OCI-LY7 (cell line): Measurements from ENCODE around the gene CHD2. TPM values are rescaled to one million over a fixed set of nuclear protein-coding genes. Genes with fewer than 3 reads are reported as not detected.

Source experiments
- BruUV-seq: library from RNA; stranded (reverse); fragments of 400-500 nt; replicated peaks from 2 replicates; lab custom pipeline; 2021; lab: Mats Ljungman, UMichigan
- CTCF ChIA-PET: fragments of 300-600 bp; sonication (Branson Sonifier 250); formaldehyde crosslinking; loops from one replicate; lab custom pipeline; 2022; ENCODE audit warnings: antibody characterized with exemption; ENCODE audit not compliant: unreplicated experiment; lab: Charles Lee
- POLR2A ChIA-PET: fragments of 300-600 bp; sonication (Branson Sonifier 250); formaldehyde crosslinking; loops from one replicate; lab custom pipeline; 2022; ENCODE audit warnings: antibody characterized with exemption; lab: Charles Lee
- DNase-seq: peaks from one replicate; pipeline ENCODE4 v3.0.0-alpha.2; 2015; ENCODE audit warnings: low spot score
- H2AFZ ChIP-seq: fragments of 200-600 bp; sonication (generic), shearing (Covaris generic); 2 replicates; pipeline ENCODE4 v1.6.1; 2014; ENCODE audit warnings: mild to moderate bottlenecking, antibody characterized with exemption, low read length, moderate library complexity
- H3K27ac ChIP-seq: fragments of 200-600 bp; sonication (generic); 2 replicates; pipeline ENCODE4 v1.5.1; 2014; ENCODE audit warnings: mixed run types, low read depth, mild to moderate bottlenecking, moderate library complexity, low read length, inconsistent platforms; ENCODE audit not compliant: poor library complexity, severe bottlenecking
- H3K36me3 ChIP-seq: fragments of 200-600 bp; sonication (generic); 2 replicates; pipeline ENCODE4 v1.6.1; 2014; ENCODE audit warnings: mild to moderate bottlenecking, antibody characterized with exemption, low read length, moderate library complexity, mixed read lengths; ENCODE audit not compliant: insufficient read depth
- H3K4me1 ChIP-seq: fragments of 200-600 bp; sonication (generic); 2 replicates; pipeline ENCODE4 v1.5.1; 2014; ENCODE audit warnings: mild to moderate bottlenecking, low read length; ENCODE audit not compliant: insufficient read depth, poor library complexity, severe bottlenecking
- H3K4me2 ChIP-seq: fragments of 200-600 bp; sonication (generic); 2 replicates; pipeline ENCODE4 v1.6.1; 2014; ENCODE audit warnings: mild to moderate bottlenecking, low read length
- H3K4me3 ChIP-seq: fragments of 200-600 bp; sonication (generic); 2 replicates; pipeline ENCODE4 v1.5.1; 2014; ENCODE audit warnings: mild to moderate bottlenecking, low read depth, low read length; ENCODE audit not compliant: poor library complexity, severe bottlenecking
- H3K79me2 ChIP-seq: fragments of 200-600 bp; sonication (generic); 2 replicates; pipeline ENCODE4 v1.6.1; 2016; ENCODE audit warnings: low read depth, mild to moderate bottlenecking, low read length, moderate library complexity, mixed read lengths; ENCODE audit not compliant: insufficient read depth
- H3K9me2 ChIP-seq: fragments of 200-600 bp; sonication (generic); 2 replicates; pipeline ENCODE4 v1.6.1; 2016; ENCODE audit warnings: mild to moderate bottlenecking, low read length, mixed read lengths; ENCODE audit not compliant: insufficient read depth
- H3K9me3 ChIP-seq: fragments of 200-600 bp; sonication (generic); 2 replicates; pipeline ENCODE4 v1.6.1; 2014; ENCODE audit warnings: mild to moderate bottlenecking, mixed run types, low read length, mixed read lengths
- H4K20me1 ChIP-seq: fragments of 200-600 bp; sonication (generic); 2 replicates; pipeline ENCODE4 v1.6.1; 2014; ENCODE audit warnings: mild to moderate bottlenecking, antibody characterized with exemption, low read length, moderate library complexity, mixed read lengths; ENCODE audit not compliant: insufficient read depth
- EZH2phosphoT487 ChIP-seq: fragments of 200-600 bp; sonication (generic); IDR thresholded peaks from 2 replicates; pipeline ENCODE4 v1.6.1; 2018; ENCODE audit warnings: low read depth, borderline replicate concordance, mild to moderate bottlenecking, mixed run types, antibody characterized with exemption, low read length, moderate library complexity, mixed read lengths
- intact Hi-C: fragments of 100-400 bp; cut with micrococcal nuclease; formaldehyde crosslinking; loops from one replicate; pipeline ENCODE4 v1.10.0; 2022; ENCODE audit not compliant: unreplicated experiment
- total RNA-seq, 2 experiments: library from RNA; depleted of rRNA in 1 of 2; stranded (reverse); fragments of >200 nt in 1 of 2; shearing (Covaris generic) in 1 of 2; gene quantifications; 2 replicates each; pipeline ENCODE4 v1.2.3, GENCODE V29; 2014 to 2022
- TF ChIP-seq, protein P1 (sequence below): fragments of 200-600 bp; sonication (generic); conservative IDR thresholded peaks from 2 replicates; pipeline ENCODE4 v1.5.1; 2014; ENCODE audit warnings: mild to moderate bottlenecking, antibody characterized with exemption, low read length, moderate library complexity, mixed read lengths

Gene CHD2
- total RNA-seq, 2 experiments from 2014 or later = 133 to 213 TPM

DNA sequence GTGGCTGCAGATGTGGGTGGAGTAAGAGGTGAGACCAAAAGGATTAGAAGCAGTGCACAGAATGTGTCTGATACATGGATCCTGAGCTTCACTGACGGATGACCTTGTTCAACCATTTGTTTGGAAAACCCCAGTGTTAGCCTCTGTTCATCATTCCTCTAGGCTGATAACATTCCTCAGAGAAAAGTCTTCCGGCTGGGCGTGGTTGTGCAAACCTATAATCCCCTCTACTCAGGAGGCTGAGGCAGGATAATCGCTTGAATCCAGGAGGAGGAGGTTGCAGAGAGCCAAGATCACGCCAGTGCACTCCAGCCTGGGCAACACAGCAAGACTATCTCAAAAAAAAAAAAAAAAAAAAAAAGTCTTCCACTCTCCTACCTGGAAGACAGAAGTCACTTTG lies 23.1 kb upstream of the CHD2 start:
- no TSS peak for BruUV-seq
- Histone ChIP-seq H3K36me3 (no peaks in the 10 kb centered on the region), H3K4me1 (peaks cover 52% of the 10 kb centered on the region), H4K20me1 (no peaks in the 10 kb centered on the region), H3K4me3 (no peak overlapping the region), H3K4me2 (no peak overlapping the region), H3K9me3 (no peaks in the 10 kb centered on the region), H3K79me2 (peaks cover 5% of the 10 kb centered on the region; the same call in 1 of the 2 replicates), H3K27ac (no peak overlapping the region), H3K9me2 (no peaks in the 10 kb centered on the region), H2AFZ (peak overlapping the region; percentile 91; the same call in 1 of the 2 replicates)
- intact Hi-C loops = no loop called here
- ChIA-PET POLR2A (interaction anchor here (1.0 to 9.3 kb wide), 3 partner anchors 17 to 66 kb away, joined by 3 to 203 read pairs (median 154); no protein-coding TSS in a partner anchor), CTCF (no interaction called here)
- TF ChIP-seq, protein P1, sequence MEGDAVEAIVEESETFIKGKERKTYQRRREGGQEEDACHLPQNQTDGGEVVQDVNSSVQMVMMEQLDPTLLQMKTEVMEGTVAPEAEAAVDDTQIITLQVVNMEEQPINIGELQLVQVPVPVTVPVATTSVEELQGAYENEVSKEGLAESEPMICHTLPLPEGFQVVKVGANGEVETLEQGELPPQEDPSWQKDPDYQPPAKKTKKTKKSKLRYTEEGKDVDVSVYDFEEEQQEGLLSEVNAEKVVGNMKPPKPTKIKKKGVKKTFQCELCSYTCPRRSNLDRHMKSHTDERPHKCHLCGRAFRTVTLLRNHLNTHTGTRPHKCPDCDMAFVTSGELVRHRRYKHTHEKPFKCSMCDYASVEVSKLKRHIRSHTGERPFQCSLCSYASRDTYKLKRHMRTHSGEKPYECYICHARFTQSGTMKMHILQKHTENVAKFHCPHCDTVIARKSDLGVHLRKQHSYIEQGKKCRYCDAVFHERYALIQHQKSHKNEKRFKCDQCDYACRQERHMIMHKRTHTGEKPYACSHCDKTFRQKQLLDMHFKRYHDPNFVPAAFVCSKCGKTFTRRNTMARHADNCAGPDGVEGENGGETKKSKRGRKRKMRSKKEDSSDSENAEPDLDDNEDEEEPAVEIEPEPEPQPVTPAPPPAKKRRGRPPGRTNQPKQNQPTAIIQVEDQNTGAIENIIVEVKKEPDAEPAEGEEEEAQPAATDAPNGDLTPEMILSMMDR = no peak
- TF ChIP-seq EZH2phosphoT487 = no peak
- no peak for DNase-seq

DNA sequence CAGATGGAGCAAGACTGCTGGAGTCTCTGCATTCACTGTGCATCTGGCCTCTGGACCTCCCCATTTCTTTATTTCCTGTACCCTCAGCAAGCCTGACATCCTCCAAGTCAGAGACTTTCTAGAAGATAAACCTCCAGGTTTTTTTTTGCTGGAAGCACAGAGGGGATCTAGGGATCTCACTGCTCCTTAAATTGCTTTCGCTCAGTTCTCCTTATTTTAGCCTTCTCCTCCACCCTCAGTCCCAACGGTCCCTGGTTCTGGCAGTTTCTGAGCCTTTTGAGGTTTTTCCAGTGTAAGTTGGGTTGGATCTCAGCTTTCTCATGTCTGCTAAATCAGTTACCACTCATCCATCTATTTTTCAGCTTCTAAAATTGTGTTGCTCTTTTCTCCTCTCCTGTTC lies 22.7 kb upstream of the CHD2 start:
- BruUV-seq = no TSS peak
- H3K9me2 ChIP-seq = no peaks in the 10 kb centered on the region
- H3K4me1 ChIP-seq = peaks cover 53% of the 10 kb centered on the region
- POLR2A ChIA-PET = interaction anchor here (1.0 to 9.3 kb wide), 4 partner anchors 17 to 66 kb away, joined by 3 to 203 read pairs (median 84); no protein-coding TSS in a partner anchor
- H3K4me2 ChIP-seq = peak overlapping the region; percentile 32; the same call in 1 of the 2 replicates
- peaks cover 5% of the 10 kb centered on the region; the same call in 1 of the 2 replicates for H3K79me2 ChIP-seq
- CTCF ChIA-PET = no interaction called here
- intact Hi-C loops = no loop called here
- H3K27ac ChIP-seq = no peak overlapping the region
- no peak overlapping the region for H3K4me3 ChIP-seq
- TF ChIP-seq, protein P1 = no peak
- no peak for TF ChIP-seq EZH2phosphoT487
- H3K36me3 ChIP-seq = no peaks in the 10 kb centered on the region
- no peaks in the 10 kb centered on the region for H3K9me3 ChIP-seq
- H4K20me1 ChIP-seq = no peaks in the 10 kb centered on the region
- no peak for DNase-seq
- peak overlapping the region; percentile 91 for H2AFZ ChIP-seq

DNA sequence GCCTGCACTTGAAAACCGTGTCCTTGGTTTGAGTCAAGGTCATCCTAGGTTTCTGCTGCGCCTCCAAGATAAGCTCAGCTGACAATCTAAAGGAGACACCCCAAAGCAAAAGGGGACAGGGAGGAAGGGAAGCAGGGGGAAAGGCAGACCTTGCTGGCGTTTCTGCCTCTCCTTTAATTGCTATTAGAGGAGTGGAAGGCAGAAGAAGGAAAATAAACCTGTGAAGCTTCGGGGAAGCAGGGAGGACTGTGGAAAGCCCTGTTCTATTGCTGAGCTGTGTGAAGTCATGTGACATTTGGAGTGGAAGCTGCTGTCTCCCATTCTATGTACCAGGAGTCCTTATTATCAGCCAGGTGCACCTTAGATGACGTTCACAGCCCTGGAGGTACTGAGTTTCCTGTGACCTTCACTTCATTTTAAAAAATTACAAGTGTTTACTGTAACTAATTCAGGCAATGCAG lies 21.5 kb upstream of the CHD2 start:
- Histone ChIP-seq H3K9me3 (no peaks in the 10 kb centered on the region), H3K4me3 (no peak overlapping the region), H3K27ac (peak overlapping the region; percentile 30), H3K36me3 (peaks cover 6% of the 10 kb centered on the region), H3K9me2 (no peaks in the 10 kb centered on the region), H3K4me1 (peaks cover 53% of the 10 kb centered on the region), H3K4me2 (peak overlapping the region; percentile 32), H2AFZ (peak overlapping the region; percentile 91), H4K20me1 (no peaks in the 10 kb centered on the region), H3K79me2 (peaks cover 12% of the 10 kb centered on the region)
- intact Hi-C loops = no loop called here
- CTCF ChIA-PET = interaction anchor here (0.8 kb wide), 1 partner anchor 30 kb away, joined by 3 read pairs; no protein-coding TSS in a partner anchor
- peak; percentile 35 for DNase-seq
- TF ChIP-seq EZH2phosphoT487 = no peak
- TF ChIP-seq, protein P1 = no peak
- POLR2A ChIA-PET = interaction anchor here (0.9 to 11.9 kb wide), 18 partner anchors 9 to 68 kb away, joined by 3 to 203 read pairs (median 8); partner anchors contain the start of gene CHD2
- BruUV-seq = no TSS peak
